Head of caudate nucleus (tissue), 42 donors: ENCODE results near the gene PSAPL1.

Source experiments
- DNase-seq, 42 donors: peaks; one replicate each; pipeline versions ENCODE4 v3.0.0 to v3.0.0-alpha.2; 2020 to 2021; ENCODE audit warnings: mixed read lengths in 7 of 42
- intact Hi-C: fragments of 100-400 bp; cut with DNase I; formaldehyde crosslinking; loops from one replicate; pipeline ENCODE4 v1.15.0; 2022

PSAPL1 gene

DNA sequence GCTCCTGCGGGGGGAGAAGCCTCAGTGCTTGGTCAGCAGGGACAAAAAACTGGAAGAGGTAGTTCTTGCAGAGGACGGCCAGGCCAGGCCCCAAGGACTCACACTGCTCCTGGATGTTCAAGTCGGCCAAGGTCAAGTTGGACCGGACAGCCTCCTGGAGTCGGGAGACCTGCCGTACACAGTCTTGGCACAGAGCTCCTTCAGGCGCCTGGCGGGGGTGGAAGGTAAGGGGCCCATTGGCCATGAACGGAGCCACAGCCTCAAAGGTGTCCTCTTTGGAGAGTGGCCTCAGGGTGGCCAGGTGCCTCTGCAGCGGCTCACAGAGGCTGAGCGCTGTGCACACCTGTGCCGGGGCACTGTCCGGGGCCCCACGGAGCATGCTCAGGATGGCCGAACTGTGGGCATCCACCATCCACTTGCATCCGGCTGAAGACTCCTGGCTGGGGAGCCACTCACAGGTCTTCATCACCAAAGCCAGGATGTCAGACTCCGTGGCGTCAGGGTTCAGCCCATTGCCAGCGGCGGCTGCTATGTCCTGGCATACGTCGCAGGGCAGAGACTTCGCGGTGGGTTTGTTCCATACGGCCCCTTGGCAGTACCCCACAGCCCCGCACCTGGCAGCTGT is 477 bp downstream of the PSAPL1 start:
- intact Hi-C loops = no loop called here
- no peak for DNase-seq

DNA sequence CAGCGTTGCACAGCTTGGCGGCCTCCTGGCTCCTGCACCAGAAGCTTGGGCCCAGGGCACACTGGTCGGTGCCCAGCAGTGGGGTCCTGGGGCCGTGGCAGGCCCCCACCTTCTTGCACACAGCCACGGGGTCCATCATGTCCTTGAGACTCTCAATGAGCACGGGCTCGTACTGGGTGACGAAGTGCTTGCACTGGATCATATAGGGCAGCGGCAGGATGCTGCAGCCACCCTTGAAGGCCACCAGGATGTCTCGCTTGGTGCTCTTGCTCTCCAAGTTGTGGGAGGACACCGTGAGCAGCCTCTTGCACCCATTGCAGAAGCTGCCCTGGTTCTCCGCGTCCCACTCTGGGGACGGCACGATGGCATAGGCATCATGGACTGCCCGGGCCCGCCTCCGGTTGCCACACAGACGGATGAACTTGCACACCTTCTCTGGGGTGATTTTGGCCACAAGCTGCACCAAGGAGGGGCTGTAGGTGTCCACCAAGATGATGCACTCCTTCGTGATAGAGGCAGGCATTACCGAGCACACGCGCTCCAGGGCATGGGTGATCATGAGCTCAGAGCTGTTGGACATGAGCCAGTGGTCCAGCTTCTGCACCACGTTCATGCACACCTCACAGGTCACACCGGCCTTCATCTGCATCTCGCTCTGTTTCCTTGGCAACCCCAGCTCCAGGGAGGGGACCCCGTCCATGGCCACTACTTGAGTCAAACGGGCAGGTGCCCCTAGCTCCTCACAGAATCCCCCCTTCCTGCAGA is 1.2 kb downstream of the PSAPL1 start:
- intact Hi-C loops = no loop called here

DNA sequence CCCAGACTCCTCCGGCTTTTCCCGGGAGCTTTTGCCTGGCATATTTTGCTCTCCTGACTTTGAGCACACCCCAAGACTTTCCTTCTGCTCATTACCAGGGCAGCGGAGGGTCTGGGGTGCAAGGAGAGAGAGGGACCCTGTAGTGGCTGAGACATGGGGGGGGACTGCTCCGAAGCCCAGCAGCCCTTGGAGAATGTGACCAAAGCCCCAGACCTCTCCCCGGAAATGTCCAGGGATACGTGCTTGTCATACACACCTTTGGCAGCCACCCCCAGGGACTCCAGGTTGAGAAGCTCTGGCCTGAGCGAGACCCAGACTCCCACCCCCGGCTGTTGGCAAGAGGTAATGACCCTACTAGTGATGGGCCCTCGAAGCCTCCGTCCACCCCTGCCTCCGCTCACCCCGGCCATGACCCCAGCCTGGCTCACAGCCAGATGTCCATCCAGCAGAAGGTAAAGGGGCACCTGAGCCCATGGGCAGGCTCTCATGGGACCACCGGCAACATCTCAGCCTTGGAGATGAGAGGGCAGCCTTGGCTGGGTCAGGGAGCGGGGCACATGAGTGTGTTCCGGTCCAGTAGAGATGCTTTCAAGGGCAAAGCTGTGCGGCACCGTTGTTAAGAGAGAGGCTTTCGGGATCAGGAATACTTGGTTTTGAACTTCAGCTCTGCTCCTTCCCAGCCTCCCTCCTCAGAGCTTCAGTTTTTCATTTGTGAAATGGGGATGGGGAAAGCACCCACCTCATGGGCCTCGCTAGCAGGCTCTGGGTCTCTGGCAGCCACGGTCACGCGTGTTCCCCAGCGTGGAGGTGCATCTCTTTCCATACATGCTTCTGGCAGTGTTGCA is 2.0 kb downstream of the PSAPL1 start:
- intact Hi-C loops = no loop called here
- peak in 2 of 42 donors; percentile 8 to 27 for DNase-seq

More for the DNA sequence above, 1.2 kb downstream of the PSAPL1 start:
- no peak for DNase-seq

DNA sequence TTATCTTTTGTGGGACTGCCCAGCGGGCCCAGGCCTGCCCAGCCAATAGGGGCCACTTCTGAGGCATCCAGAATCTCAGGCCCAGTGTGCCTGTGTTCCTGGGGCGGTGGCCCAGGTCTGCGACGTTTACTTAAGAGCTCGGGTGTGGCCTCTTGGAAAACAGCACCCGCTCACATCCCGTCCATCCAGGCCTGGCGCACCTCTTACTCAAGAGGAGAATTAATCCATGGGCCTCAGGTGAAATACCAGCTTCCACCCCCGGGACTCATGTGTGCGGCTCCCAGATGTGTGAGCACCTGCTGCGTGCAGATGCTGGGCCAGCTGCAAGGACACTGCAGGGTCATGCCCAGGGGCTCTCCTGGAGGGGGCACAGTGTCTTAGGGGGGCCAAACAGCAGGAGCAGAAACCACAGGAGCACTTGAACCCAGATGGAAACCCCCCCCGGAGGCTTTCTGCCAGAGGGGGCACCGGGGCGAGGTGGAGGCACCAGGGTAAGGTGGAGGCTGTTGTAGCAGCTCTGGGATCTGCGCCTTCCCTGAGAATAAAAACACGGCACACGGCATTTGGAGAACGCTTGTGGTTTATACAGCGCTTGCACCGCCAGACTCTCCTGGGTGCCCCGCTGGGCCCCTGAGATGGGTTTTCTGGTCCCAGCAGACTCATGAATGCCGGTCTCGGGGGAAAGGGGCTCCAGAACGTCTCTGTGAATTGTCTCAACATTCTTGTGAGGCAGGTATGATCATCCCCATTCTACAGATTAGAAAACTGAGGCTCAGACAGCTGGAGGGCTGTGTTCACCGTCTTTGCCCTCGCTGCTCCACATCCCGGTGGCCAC is 2.8 kb downstream of the PSAPL1 start:
- intact Hi-C loops = no loop called here
- DNase-seq = peak in 8 of 42 donors; percentile 1 to 24 (median 8)

DNA sequence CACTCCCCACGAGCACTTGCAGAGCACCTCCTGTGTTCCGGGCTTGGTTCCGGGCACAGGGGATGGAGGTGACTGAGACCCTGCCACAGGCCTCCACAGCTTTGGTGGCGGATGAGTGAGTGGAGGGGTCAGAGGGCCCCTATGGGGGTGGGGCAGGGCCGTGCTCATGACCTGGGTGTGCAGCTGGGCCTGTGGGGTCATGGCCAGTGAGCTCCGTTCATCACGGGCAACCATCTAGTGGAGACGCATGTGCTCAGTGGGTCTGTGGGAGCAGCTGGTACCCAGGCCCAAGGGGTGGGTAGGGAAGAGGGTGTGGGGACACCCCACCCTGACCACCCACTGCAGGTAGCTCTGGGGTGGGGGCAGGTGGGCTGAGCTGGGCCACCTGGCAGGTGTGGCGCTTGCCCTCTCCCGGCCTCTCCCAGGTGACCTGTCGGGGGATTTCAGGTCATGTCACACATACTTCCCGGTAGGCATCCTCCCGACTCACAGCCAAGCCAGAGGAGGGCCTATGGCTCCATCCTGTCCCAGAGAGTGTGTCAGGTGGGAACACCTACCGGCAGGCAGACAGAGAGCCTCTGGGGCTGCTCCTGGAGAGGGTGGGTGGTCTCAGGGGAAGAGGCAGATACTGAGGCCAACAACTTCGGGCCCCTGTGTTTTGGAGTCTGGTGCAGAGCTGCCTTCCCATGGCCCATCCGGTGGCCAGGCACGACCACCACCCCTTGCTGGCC is 3.6 kb downstream of the PSAPL1 start:
- peak in 12 of 42 donors; percentile 1 to 34 (median 11) for DNase-seq
- intact Hi-C loops = no loop called here

DNA sequence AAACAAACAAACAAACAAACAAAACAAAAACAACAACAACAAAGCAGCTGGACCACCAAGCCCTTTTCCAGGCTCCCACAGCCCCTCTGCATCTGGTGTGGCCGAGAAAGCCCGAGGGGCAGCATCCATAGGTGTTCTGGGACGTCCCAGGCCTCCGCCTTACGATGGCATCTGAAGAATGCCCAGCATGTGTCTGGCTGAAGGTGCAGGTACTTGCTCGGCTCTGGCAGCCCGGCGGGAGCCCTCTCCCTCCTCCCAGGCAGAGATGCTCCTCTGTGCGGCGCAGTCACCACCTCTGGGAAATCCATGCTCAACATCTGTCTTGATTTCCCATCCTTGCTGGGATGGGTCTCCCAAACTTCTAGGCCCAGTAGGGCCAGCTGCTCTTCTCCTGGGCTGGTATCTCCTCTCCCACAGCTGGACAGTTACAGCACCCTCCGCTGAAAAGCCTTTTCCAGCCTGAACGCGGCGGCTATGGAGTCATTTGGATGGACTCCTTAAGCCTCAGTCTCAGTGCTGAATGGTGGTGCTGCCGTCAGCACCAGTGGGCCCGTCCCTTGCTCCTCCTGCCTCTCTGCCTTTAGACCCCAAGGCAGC is 4.3 kb downstream of the PSAPL1 start:
- DNase-seq = peak in 14 of 42 donors; percentile 2 to 22 (median 10)
- intact Hi-C loops = no loop called here

DNA sequence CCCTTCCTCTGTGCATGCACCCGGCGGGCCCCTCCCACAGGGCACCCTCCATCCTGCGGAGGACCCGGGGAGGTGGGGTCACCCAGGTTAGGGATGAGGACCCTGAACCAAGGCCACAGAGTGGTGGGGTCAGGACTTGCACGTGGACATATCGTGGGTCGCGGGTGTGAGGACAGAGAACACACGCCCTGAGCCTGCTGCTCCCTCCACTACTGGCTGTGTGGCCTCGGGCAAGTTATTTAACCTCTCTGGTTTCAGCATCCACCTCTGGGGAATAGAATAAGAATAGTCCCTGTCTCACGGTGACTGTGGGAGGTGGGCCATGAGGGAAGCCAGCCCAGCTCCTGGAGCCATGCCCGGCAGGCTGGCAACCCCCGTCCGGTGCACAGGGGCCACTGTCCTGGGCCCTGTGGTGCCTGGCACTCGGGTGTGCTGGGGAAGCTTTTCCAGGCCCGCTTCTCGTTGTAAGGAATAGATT is 5.1 kb downstream of the PSAPL1 start:
- intact Hi-C loops = no loop called here
- DNase-seq = peak in 20 of 42 donors; percentile 0 to 33 (median 9)

DNA sequence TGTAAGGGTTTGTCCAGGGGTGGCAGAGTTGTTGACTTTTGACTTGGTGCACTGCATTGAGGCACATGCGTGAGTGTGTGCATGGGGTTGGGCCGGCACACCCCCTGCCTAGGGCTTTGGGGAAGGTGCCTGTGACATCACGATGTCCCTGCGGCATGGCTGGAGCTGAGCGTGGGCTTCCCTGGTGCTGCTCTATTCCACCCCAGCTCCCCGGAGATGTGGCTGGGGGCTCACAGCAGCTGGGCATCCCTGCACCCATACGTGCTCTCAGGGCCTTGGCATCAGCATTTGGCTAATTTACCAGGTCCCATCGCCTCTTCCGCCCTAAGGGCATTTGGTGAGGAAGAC is 5.7 kb downstream of the PSAPL1 start:
- DNase-seq = peak in 15 of 42 donors; percentile 0 to 30 (median 10)
- intact Hi-C loops = no loop called here

DNA sequence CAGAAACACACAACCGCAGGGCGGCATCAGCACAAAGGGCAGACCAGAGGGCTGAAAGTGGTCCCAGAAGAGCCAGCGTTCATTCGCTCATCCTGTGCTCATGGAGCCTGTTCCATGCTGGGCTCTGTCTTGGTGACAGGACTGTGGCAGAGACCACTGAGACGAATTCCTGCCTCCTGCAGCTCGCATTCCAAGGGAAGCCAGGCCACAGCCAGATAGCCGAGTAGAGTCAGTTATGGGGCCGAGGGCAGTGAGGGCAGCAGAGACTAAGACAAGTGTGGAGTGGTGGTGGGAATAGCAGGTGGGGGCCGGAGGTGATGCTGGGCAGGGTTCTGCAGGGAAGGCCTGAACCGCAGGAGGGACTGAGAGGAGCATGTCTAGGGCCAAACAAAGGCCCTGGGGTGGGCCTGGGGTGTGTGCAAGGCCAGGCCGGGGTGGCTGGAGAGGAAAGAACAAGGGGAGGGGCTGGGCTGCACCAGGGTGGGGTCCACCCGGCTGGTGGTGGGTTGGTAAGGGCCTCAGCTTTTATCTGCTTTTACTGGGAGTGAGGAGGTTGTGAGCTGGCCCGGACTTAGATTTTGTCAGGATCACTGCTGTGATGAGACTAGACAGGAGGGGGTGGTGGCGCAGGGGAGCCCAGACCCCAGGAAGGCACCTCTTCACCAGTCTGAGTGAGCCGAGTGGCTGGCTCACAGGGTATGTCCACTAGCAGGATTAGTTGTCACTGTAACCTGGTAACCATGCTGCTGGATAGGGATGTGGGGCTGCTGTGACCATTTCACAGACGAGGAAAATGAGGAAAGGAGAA is 6.3 kb downstream of the PSAPL1 start:
- intact Hi-C loops = no loop called here
- DNase-seq = peak in 21 of 42 donors; percentile 0 to 22 (median 8)

DNA sequence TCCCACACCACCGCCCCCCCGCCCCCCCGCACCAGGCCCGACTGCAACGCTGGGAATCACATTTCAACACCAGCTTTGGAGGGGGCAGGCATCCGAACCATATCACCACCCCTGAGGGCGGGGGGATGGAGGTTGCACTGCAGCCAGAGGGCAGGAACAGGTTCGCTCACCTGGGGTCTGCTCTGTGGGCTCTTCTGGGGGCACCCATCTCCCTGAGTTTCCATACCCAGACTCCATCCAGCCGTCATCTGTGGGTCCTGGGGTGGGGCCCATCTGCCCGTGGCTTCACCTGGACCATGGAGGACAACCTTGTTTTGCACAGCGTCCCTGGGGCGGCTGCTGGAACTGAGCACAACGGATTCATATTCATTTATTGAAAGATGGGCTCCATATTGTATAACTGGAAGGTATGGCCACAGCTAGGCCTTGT is 6.9 kb downstream of the PSAPL1 start:
- intact Hi-C loops = no loop called here

DNA sequence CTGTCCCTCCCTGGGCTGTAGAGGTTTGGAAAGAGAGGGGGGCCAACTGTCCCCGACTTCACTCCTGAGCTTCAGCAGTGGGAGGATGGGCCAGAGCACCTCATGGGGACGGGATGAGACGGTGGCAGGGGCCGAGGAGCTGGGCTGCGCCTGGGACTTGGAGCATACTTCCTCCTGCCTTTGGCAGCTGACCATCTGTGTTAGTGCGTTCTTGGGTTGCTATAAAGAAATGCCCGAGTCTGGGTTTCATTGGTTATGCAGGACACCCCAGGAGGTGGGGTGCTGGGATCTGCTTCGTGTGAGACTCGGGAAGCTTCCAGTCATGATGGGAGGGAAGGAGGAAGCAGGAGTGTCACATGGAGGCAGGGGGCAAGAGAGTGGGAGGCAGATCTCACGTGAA is 7.4 kb downstream of the PSAPL1 start:
- intact Hi-C loops = no loop called here
- peak in 19 of 42 donors; percentile 1 to 37 (median 7) for DNase-seq

More for the DNA sequence above, 6.9 kb downstream of the PSAPL1 start:
- DNase-seq = peak in 16 of 42 donors; percentile 0 to 26 (median 7)

DNA sequence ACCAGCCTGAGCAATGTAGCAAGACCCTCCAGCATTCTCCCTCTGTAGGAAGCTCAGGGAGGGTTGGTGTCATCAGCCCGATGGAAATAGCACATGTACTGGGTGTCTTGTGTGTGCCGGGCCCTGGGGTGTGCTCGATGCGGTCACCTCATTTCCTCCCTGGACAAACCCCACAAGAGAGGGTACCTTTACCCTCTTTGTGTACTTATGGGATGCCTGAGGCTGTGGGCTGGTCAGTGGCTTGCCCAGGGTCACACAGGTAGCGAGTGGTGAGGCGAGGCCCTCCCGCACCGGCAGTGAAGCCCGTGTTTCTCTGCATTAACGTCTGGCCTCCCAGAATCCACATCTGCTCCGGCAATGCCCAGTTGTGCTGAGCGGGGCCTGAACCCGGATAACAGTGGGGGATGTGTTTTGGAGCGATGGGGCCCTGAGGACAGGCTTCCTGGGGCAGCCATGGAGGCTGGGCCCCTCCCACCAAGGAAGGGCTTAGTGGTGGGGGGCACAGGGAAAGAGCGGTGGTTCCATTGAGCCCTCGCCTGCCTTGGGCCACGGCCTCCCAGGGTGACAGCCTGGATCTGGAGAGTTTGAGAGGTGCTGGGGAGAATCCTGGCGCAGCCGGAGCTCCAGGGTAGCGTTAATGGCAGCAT is 8.1 kb downstream of the PSAPL1 start:
- peak in 15 of 42 donors; percentile 0 to 26 (median 9) for DNase-seq

DNA sequence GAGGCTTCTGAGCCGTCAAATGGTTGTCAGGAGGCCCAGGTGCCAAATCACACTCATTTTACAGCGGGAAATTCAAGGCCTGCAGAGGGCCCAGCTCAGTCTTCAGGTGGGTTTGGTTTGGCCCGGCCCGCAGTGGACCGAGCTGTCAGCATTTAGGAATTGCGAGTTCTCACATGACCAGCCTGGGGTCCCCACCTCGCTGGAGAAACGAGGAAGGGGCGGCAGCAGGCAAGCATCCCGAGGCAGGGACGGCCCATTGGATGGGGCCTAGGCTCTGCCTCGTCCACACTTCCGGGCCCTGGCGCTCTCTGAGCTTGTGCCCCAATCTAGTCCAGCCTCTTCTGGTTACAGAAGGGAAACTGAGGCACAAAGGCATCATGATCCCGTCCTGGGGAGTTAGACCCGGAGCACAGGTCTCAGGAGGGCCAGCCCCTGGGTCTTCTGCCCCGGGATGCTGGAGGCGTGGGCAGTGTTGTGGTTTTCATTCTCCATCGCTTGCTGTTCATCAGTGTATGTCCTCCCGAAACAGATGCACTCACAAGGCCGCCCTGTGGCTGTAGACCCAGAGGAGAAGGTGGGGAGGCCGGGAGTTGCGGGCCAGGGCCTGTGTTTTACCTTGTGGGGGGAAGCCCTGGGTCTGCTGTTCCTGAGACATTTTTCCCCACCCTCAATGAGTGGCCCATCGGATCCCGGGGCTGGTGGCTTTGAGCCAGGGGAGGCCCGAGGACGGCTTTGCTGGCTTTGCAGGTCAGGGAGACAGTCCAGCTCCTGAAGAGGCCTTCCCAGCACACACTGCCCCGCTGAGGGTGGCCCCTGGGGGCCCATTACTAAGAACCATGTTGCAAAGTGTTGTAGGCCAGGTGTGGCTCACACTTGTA is 8.9 kb downstream of the PSAPL1 start:
- intact Hi-C loops = no loop called here
- DNase-seq = peak in 21 of 42 donors; percentile 2 to 42 (median 7)

More for the DNA sequence above, 8.1 kb downstream of the PSAPL1 start:
- intact Hi-C loops = no loop called here

DNA sequence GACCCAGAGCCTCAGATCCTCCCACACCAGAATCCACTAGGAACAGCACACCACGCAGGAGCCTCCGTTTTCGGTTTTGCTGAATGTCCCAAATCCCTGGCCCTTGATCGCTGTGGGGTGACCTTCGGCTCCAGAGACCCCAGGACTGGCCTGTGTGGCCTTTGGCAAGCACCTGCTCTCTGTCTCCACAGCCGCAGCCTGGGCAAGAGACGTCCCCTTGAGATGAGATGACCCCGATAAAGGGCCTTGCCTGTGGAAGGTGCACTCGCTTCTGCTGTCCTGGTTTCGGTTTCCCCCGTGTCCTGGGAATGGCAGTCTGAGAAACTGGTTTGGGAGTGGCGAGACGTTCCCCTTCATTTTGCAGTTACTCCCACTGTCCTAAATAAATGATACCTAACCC is 9.6 kb downstream of the PSAPL1 start:
- DNase-seq = peak in 14 of 42 donors; percentile 0 to 24 (median 8)
- intact Hi-C loops = no loop called here

DNA sequence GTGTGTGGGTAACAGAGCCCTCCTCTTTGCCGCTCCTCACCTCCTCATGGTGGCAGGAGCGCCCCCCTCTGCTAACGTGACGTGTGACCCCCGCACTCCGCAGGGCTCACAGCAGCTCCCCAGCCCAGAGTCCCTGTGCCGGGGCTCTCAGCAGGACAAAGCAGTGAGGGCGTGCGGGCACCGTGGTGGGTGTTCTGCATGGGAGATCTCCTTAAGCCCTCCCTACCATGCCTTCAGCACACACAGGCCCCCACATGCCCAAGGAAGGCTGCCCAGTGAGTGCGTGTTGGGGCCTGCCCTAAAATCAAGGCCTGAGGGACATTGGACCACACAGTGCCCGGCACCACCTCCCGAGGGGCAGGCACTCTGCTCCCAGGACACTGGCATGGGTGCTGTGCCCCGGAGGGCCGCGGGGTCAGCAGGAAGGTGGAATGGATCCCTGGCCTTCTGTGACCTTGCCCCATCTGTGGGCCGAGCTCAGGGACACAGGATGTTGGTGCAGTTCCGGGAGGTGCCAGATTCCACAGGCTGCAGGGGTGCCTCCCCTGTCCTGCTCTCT is 10.1 kb downstream of the PSAPL1 start:
- intact Hi-C loops = no loop called here
- DNase-seq = peak in 21 of 42 donors; percentile 1 to 40 (median 7)
